Colonic mucosa (tissue), 4 donors: ENCODE results near the gene ALG5. TPM values are rescaled to one million over a fixed set of nuclear protein-coding genes. Genes with fewer than 3 reads are reported as not detected.

Source experiments
- DNase-seq: peaks from one replicate; pipeline ENCODE4 v3.0.0-alpha.2; 2020
- H3K27ac ChIP-seq: fragments of 200-600 bp; one replicate; pipeline ENCODE4 v1.8.0; 2021
- H3K27me3 ChIP-seq: fragments of 200-600 bp; one replicate; pipeline ENCODE4 v1.8.0; 2021
- H3K36me3 ChIP-seq: fragments of 200-600 bp; one replicate; pipeline ENCODE4 v1.8.0; 2021
- H3K4me1 ChIP-seq: fragments of 200-600 bp; one replicate; pipeline ENCODE4 v1.8.0; 2021; ENCODE audit warnings: mild to moderate bottlenecking
- H3K4me3 ChIP-seq: fragments of 200-600 bp; one replicate; pipeline ENCODE4 v1.8.0; 2021
- H3K9ac ChIP-seq, 2 donors: one replicate each; pipeline ENCODE4 v1.7.0; 2013; ENCODE audit warnings: control low read depth in 2 of 2, low read depth in 2 of 2, low read length in 2 of 2
- H3K9me3 ChIP-seq: fragments of 200-600 bp; one replicate; pipeline ENCODE4 v1.8.0; 2021
- intact Hi-C: fragments of 100-400 bp; cut with DNase I; formaldehyde crosslinking; loops from one replicate; pipeline ENCODE4 v1.14.1; 2022
- total RNA-seq, 2 donors: library from RNA; stranded (reverse); fragmentation: NEBNext Ultra II Directional in 1 of 2; extraction: Animal tissue kit (Norgen Biotek cat#: 25700) in 1 of 2; gene quantifications; one replicate each; pipeline ENCODE4 v1.2.1, GENCODE V29; 2021
- TF ChIP-seq, protein P1 (sequence below): fragments of 200-600 bp; IDR thresholded peaks from one replicate; pipeline ENCODE4 v1.8.0; 2022; ENCODE audit warnings: antibody characterized with exemption, mild to moderate bottlenecking
- donor health status: healthy.
- donor health status: DM: no; HTN: no; CAD: no.
- donor health status: DM: no; HTN: no; CAD: no.

The ALG5 gene
- total RNA-seq, 2 donors from 2014 or later, result 37.2 to 39.5 TPM

DNA sequence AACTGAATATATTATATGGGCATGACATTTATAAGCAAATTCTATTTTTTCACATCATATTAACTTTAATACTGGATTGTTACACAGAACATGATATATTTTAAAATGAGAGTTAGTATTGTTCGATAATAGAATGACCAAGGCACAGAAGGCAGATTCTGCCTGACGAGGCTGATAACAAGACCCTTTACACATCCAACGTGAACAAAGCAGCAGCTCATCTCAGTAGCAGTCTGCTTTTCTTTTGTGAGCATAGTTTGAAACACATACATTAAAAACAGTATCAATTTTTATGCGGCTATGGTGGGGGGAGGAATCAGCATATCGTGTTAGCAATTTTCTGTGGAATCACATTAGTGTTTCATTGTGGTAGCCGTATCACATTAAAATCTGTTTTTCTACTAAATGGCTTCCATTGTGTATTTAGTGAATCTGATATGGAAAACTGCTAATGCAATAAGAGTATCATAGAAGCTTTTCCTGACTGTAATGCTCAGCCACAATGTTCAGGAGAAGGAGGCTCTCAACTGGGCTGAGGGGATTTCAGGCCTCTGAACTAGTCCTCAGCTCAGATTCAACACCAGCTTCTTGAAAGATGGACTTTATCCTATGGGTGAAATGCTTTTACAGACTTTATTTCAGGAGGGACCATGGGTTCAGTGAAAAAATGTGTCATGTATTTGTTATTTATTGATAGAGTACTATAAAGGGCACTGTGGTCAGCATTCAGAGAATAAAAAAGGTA lies 83.1 kb downstream of the ALG5 start:
- intact Hi-C loops, result no loop called here

GRCh38 chr13:36915106-36915505 lies 84.0 kb downstream of the ALG5 start:
- TF ChIP-seq, protein P1, sequence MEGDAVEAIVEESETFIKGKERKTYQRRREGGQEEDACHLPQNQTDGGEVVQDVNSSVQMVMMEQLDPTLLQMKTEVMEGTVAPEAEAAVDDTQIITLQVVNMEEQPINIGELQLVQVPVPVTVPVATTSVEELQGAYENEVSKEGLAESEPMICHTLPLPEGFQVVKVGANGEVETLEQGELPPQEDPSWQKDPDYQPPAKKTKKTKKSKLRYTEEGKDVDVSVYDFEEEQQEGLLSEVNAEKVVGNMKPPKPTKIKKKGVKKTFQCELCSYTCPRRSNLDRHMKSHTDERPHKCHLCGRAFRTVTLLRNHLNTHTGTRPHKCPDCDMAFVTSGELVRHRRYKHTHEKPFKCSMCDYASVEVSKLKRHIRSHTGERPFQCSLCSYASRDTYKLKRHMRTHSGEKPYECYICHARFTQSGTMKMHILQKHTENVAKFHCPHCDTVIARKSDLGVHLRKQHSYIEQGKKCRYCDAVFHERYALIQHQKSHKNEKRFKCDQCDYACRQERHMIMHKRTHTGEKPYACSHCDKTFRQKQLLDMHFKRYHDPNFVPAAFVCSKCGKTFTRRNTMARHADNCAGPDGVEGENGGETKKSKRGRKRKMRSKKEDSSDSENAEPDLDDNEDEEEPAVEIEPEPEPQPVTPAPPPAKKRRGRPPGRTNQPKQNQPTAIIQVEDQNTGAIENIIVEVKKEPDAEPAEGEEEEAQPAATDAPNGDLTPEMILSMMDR, result no peak
- Histone ChIP-seq H3K27ac (no peak overlapping the region), H3K9ac (no peak overlapping the region), H3K36me3 (no peaks in the 10 kb centered on the region), H3K4me1 (no peaks in the 10 kb centered on the region), H3K9me3 (no peaks in the 10 kb centered on the region), H3K27me3 (no peaks in the 10 kb centered on the region), H3K4me3 (no peak overlapping the region)
- DNase-seq, result no peak
- intact Hi-C loops, result no loop called here

More for the DNA sequence above, 83.1 kb downstream of the ALG5 start:
- Histone ChIP-seq H3K27me3 (no peaks in the 10 kb centered on the region), H3K4me1 (no peaks in the 10 kb centered on the region), H3K9ac (no peak overlapping the region), H3K9me3 (no peaks in the 10 kb centered on the region), H3K36me3 (no peaks in the 10 kb centered on the region), H3K27ac (no peak overlapping the region), H3K4me3 (no peak overlapping the region)
- DNase-seq, result no peak
- TF ChIP-seq, protein P1, result no peak

DNA sequence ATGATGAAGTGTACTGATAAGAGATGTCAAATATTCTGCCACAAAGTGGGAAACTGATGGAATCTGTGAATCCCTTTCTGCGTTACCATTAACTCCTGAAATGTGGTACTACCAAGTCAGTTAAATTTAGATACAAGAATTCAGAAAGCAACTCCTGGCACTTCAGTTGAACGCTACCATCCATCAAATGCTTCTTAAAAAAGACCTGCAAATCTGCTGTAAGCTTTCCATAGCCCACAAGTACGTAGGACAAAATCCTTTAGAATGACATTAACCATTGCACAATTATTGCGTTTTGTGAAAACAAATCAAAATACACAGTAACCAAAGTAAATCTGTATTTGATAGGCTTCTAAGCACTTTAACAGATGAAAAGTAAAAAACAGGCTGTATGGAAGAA lies 84.5 kb downstream of the ALG5 start:
- no peak for DNase-seq
- no peak overlapping the region for H3K27ac ChIP-seq
- intact Hi-C loops, result no loop called here
- no peaks in the 10 kb centered on the region for H3K27me3 ChIP-seq
- H3K9ac ChIP-seq, result no peak overlapping the region
- no peaks in the 10 kb centered on the region for H3K9me3 ChIP-seq
- TF ChIP-seq, protein P1, result no peak
- H3K36me3 ChIP-seq, result no peaks in the 10 kb centered on the region
- no peak overlapping the region for H3K4me3 ChIP-seq
- no peaks in the 10 kb centered on the region for H3K4me1 ChIP-seq

DNA sequence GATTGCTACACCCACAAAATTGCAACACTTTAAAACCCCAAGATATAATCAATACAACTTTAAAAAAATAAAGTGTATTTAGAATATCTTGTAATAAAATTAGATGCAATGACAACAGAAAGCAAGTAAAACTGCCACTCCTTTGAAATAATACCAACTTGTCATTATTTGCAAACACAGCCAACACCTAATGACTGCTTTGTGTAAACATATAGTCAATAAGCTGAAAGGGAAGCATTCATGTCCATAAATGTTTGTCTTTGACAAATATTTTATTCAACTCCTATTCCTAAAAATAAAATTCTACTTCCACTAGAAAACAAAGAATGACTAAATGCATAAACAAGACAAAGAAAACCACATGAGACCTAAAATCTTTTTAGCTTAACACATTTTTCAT lies 85.7 kb downstream of the ALG5 start:
- Histone ChIP-seq H3K9me3 (no peaks in the 10 kb centered on the region), H3K27ac (no peak overlapping the region), H3K4me3 (no peak overlapping the region), H3K27me3 (no peaks in the 10 kb centered on the region), H3K9ac (no peak overlapping the region), H3K4me1 (no peaks in the 10 kb centered on the region), H3K36me3 (no peaks in the 10 kb centered on the region)
- TF ChIP-seq, protein P1, result no peak
- intact Hi-C loops, result no loop called here
- no peak for DNase-seq

GRCh38 chr13:36912973-36913372 lies 86.2 kb downstream of the ALG5 start:
- no peak overlapping the region for H3K27ac ChIP-seq
- H3K27me3 ChIP-seq, result no peaks in the 10 kb centered on the region
- intact Hi-C loops, result no loop called here
- no peaks in the 10 kb centered on the region for H3K36me3 ChIP-seq
- TF ChIP-seq, protein P1, result no peak
- DNase-seq, result no peak
- no peaks in the 10 kb centered on the region for H3K4me1 ChIP-seq
- H3K9me3 ChIP-seq, result no peaks in the 10 kb centered on the region
- H3K4me3 ChIP-seq, result no peak overlapping the region
- no peak overlapping the region for H3K9ac ChIP-seq
